Measurements from ENCODE around the gene TRPV5.

- TF ChIP-seq, protein P1, sequence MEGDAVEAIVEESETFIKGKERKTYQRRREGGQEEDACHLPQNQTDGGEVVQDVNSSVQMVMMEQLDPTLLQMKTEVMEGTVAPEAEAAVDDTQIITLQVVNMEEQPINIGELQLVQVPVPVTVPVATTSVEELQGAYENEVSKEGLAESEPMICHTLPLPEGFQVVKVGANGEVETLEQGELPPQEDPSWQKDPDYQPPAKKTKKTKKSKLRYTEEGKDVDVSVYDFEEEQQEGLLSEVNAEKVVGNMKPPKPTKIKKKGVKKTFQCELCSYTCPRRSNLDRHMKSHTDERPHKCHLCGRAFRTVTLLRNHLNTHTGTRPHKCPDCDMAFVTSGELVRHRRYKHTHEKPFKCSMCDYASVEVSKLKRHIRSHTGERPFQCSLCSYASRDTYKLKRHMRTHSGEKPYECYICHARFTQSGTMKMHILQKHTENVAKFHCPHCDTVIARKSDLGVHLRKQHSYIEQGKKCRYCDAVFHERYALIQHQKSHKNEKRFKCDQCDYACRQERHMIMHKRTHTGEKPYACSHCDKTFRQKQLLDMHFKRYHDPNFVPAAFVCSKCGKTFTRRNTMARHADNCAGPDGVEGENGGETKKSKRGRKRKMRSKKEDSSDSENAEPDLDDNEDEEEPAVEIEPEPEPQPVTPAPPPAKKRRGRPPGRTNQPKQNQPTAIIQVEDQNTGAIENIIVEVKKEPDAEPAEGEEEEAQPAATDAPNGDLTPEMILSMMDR (IDR thresholded peaks at IDR 0.05): no peak
- TF ChIP-seq HES2 (IDR thresholded peaks at IDR 0.05): no peak
- TF ChIP-seq EHMT2 (IDR thresholded peaks at IDR 0.05; ENCODE audit: low read depth): no peak
Measured at GRCh38 chr7:142867398-142868187, 66.0 kb downstream of the TRPV5 start.

Measured in A549 (cell line).